GM23338 (cell line): Measurements from ENCODE around the gene NAT14. TPM values are rescaled to one million over a fixed set of nuclear protein-coding genes. Genes with fewer than 3 reads are reported as not detected.

ENCODE experiments used
- ATAC-seq: fragments of 200-7000 bp; cut with Tn5 transposase; 3 replicates; pipeline ENCODE4 v1.9.1; 2020
- DNase-seq: peaks from one replicate; pipeline ENCODE4 v3.0.0-alpha.2; 2015; ENCODE audit warnings: low spot score
- H2AFZ ChIP-seq: fragments of 200-600 bp; sonication (generic); 2 replicates; pipeline ENCODE4 v1.8.0; 2016; ENCODE audit warnings: antibody characterized with exemption, mild to moderate bottlenecking, moderate library complexity
- H3F3A ChIP-seq: fragments of 200-600 bp; sonication (generic); replicated peaks from 2 replicates; pipeline ENCODE4 v1.8.0; 2017; ENCODE audit warnings: antibody characterized with exemption, mixed run types, low read depth
- H3K27ac ChIP-seq: fragments of 200-600 bp; sonication (generic); 2 replicates; pipeline ENCODE4 v1.6.1; 2016; ENCODE audit warnings: low read depth
- H3K27me3 ChIP-seq: fragments of 200-600 bp; sonication (generic); 2 replicates; pipeline ENCODE4 v1.8.0; 2016; ENCODE audit warnings: mild to moderate bottlenecking, mixed run types, moderate library complexity; ENCODE audit not compliant: insufficient read depth
- H3K36me3 ChIP-seq: fragments of 200-600 bp; sonication (generic); 2 replicates; pipeline ENCODE4 v1.8.0; 2016; ENCODE audit warnings: mild to moderate bottlenecking; ENCODE audit not compliant: insufficient read depth
- H3K4me1 ChIP-seq: fragments of 200-600 bp; sonication (generic); 2 replicates; pipeline ENCODE4 v1.8.0; 2016; ENCODE audit warnings: mild to moderate bottlenecking, moderate library complexity; ENCODE audit not compliant: insufficient read depth
- H3K4me2 ChIP-seq: fragments of 200-600 bp; sonication (generic); 2 replicates; pipeline ENCODE4 v1.7.1; 2017; ENCODE audit warnings: mixed run types
- H3K4me3 ChIP-seq: fragments of 200-600 bp; sonication (generic); 2 replicates; pipeline ENCODE4 v1.6.1; 2016; ENCODE audit warnings: mixed run types
- H3K79me2 ChIP-seq: fragments of 200-600 bp; sonication (generic); replicated peaks from 2 replicates; pipeline ENCODE4 v1.8.0; 2017; ENCODE audit warnings: mild to moderate bottlenecking; ENCODE audit not compliant: insufficient read depth
- H3K9me2 ChIP-seq: fragments of 200-600 bp; sonication (generic); 2 replicates; pipeline ENCODE4 v1.8.0; 2017; ENCODE audit not compliant: insufficient read depth
- H4K20me1 ChIP-seq: fragments of 200-600 bp; sonication (generic); replicated peaks from 2 replicates; pipeline ENCODE4 v1.8.0; 2017; ENCODE audit warnings: mild to moderate bottlenecking; ENCODE audit not compliant: insufficient read depth
- H3K27ac Mint-ChIP-seq: 2 replicates; pipeline ENCODE4 v1.8.0; 2020; ENCODE audit warnings: inconsistent platforms, mild to moderate bottlenecking, moderate library complexity, mixed read lengths
- H3K27me3 Mint-ChIP-seq: 3 replicates; pipeline ENCODE4 v1.8.0; 2022; ENCODE audit warnings: low read depth, mild to moderate bottlenecking, moderate library complexity, mixed read lengths, inconsistent platforms; ENCODE audit not compliant: insufficient read depth, poor library complexity
- H3K36me3 Mint-ChIP-seq: 3 replicates; pipeline ENCODE4 v1.8.0; 2021; ENCODE audit warnings: low read depth, mild to moderate bottlenecking, inconsistent platforms, moderate library complexity, mixed read lengths
- H3K4me1 Mint-ChIP-seq: 3 replicates; pipeline ENCODE4 v1.8.0; 2020; ENCODE audit warnings: mild to moderate bottlenecking, inconsistent platforms, mixed read lengths
- H3K4me3 Mint-ChIP-seq: 3 replicates; pipeline ENCODE4 v1.8.0; 2021; ENCODE audit warnings: moderate library complexity, mild to moderate bottlenecking, inconsistent platforms, mixed read lengths
- H3K9me3 Mint-ChIP-seq: 3 replicates; pipeline ENCODE4 v1.8.0; 2020; ENCODE audit warnings: moderate library complexity, mild to moderate bottlenecking, inconsistent platforms, mixed read lengths
- EZH2phosphoT487 ChIP-seq: fragments of 200-600 bp; sonication (generic); IDR thresholded peaks from one replicate; pipeline ENCODE4 v1.8.1; 2018; ENCODE audit warnings: antibody characterized with exemption; ENCODE audit not compliant: unreplicated experiment
- REST ChIP-seq: IDR thresholded peaks from one replicate; pipeline ENCODE4 v1.6.1; 2018; ENCODE audit warnings: antibody characterized with exemption; ENCODE audit not compliant: unreplicated experiment
- STAT1 ChIP-seq: IDR thresholded peaks from one replicate; pipeline ENCODE4 v1.6.1; 2016; ENCODE audit warnings: antibody characterized with exemption; ENCODE audit not compliant: unreplicated experiment
- ZNF114 ChIP-seq: fragments of 250-450 bp; sonication (Bioruptor Pico); IDR thresholded peaks from 2 replicates; pipeline ENCODE4 v1.5.0; 2020; ENCODE audit warnings: mild to moderate bottlenecking, moderate library complexity
- ZNF331 ChIP-seq: fragments of 250-450 bp; sonication (Bioruptor Pico); IDR thresholded peaks from 2 replicates; pipeline ENCODE4 v1.5.0; 2020; ENCODE audit warnings: low read depth, mild to moderate bottlenecking, moderate library complexity
- polyA plus RNA-seq: library from polyadenylated mRNA; unstranded; fragments of >200 nt; fragmentation: Nextera tagmentation; extraction: Ambion mirVana; gene quantifications from 2 replicates; pipeline ENCODE4 v1.2.1, GENCODE V29; 2016
- total RNA-seq: library from RNA; depleted of rRNA; stranded (reverse); fragments of >200 nt; shearing (Covaris generic); gene quantifications from 2 replicates; pipeline ENCODE4 v1.2.3, GENCODE V29; 2014
- TF ChIP-seq, protein P1 (sequence below), 2 experiments: fragments of 200-600 bp in 1 of 2; sonication (generic) in 1 of 2; conservative IDR thresholded peaks; 2 replicates each; pipeline versions ENCODE4 v1.5.1 to v1.6.1; 2016 to 2017; ENCODE audit warnings: antibody characterized with exemption in 2 of 2, low read depth in 2 of 2, mild to moderate bottlenecking in 2 of 2, moderate library complexity in 1 of 2
- TF ChIP-seq, protein P2 (sequence below): fragments of 250-450 bp; sonication (Bioruptor Pico); IDR thresholded peaks from 2 replicates; pipeline ENCODE4 v1.5.0; 2020; ENCODE audit warnings: mild to moderate bottlenecking, moderate library complexity
- TF ChIP-seq, protein P3 (sequence below): IDR thresholded peaks from 2 replicates; pipeline ENCODE4 v1.6.1; 2016; ENCODE audit warnings: antibody characterized with exemption

The NAT14 gene
- total and polyA plus RNA-seq, 2 experiments from 2014 or later: 27.8 to 39.6 TPM

- TF ChIP-seq REST: no peak
- TF ChIP-seq, protein P1, sequence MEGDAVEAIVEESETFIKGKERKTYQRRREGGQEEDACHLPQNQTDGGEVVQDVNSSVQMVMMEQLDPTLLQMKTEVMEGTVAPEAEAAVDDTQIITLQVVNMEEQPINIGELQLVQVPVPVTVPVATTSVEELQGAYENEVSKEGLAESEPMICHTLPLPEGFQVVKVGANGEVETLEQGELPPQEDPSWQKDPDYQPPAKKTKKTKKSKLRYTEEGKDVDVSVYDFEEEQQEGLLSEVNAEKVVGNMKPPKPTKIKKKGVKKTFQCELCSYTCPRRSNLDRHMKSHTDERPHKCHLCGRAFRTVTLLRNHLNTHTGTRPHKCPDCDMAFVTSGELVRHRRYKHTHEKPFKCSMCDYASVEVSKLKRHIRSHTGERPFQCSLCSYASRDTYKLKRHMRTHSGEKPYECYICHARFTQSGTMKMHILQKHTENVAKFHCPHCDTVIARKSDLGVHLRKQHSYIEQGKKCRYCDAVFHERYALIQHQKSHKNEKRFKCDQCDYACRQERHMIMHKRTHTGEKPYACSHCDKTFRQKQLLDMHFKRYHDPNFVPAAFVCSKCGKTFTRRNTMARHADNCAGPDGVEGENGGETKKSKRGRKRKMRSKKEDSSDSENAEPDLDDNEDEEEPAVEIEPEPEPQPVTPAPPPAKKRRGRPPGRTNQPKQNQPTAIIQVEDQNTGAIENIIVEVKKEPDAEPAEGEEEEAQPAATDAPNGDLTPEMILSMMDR (conservative IDR thresholded peaks at IDR 0.05; ENCODE audit: low read depth in 2 of 2): no peak
These were observed 35.5 kb upstream of the NAT14 start (continued) for GRCh38 chr19:55449469-55449868.

GRCh38 chr19:55451163-55451964, 33.6 kb upstream of the NAT14 start:
- Mint-ChIP-seq H3K4me1 (peaks cover 3% of the 10 kb centered on the region; the same call in 1 of the 3 replicates), H3K27me3 (peaks cover 29% of the 10 kb centered on the region), H3K36me3 (peaks cover 15% of the 10 kb centered on the region), H3K27ac (no peak overlapping the region), H3K4me3 (peak overlapping the region; percentile 77), H3K9me3 (no peaks in the 10 kb centered on the region)
- Histone ChIP-seq H3K27ac (no peak overlapping the region), H3K4me2 (peak overlapping the region; percentile 87), H3K4me1 (peaks cover 3% of the 10 kb centered on the region; the same call in 1 of the 2 replicates), H3K36me3 (no peaks in the 10 kb centered on the region), H2AFZ (no peak overlapping the region), H4K20me1 (no peaks in the 10 kb centered on the region; the same call in 1 of the 2 replicates), H3K79me2 (no peaks in the 10 kb centered on the region), H3K9me2 (no peaks in the 10 kb centered on the region), H3F3A (0 out of 2 replicates have a peak, but pooled peaks cover 4% of the 10 kb centered on the region), H3K27me3 (peaks cover 52% of the 10 kb centered on the region), H3K4me3 (peak overlapping the region; percentile 66)
- ATAC-seq (peak; percentile 17), DNase-seq (peak; percentile 71)
- TF ChIP-seq, protein P2, sequence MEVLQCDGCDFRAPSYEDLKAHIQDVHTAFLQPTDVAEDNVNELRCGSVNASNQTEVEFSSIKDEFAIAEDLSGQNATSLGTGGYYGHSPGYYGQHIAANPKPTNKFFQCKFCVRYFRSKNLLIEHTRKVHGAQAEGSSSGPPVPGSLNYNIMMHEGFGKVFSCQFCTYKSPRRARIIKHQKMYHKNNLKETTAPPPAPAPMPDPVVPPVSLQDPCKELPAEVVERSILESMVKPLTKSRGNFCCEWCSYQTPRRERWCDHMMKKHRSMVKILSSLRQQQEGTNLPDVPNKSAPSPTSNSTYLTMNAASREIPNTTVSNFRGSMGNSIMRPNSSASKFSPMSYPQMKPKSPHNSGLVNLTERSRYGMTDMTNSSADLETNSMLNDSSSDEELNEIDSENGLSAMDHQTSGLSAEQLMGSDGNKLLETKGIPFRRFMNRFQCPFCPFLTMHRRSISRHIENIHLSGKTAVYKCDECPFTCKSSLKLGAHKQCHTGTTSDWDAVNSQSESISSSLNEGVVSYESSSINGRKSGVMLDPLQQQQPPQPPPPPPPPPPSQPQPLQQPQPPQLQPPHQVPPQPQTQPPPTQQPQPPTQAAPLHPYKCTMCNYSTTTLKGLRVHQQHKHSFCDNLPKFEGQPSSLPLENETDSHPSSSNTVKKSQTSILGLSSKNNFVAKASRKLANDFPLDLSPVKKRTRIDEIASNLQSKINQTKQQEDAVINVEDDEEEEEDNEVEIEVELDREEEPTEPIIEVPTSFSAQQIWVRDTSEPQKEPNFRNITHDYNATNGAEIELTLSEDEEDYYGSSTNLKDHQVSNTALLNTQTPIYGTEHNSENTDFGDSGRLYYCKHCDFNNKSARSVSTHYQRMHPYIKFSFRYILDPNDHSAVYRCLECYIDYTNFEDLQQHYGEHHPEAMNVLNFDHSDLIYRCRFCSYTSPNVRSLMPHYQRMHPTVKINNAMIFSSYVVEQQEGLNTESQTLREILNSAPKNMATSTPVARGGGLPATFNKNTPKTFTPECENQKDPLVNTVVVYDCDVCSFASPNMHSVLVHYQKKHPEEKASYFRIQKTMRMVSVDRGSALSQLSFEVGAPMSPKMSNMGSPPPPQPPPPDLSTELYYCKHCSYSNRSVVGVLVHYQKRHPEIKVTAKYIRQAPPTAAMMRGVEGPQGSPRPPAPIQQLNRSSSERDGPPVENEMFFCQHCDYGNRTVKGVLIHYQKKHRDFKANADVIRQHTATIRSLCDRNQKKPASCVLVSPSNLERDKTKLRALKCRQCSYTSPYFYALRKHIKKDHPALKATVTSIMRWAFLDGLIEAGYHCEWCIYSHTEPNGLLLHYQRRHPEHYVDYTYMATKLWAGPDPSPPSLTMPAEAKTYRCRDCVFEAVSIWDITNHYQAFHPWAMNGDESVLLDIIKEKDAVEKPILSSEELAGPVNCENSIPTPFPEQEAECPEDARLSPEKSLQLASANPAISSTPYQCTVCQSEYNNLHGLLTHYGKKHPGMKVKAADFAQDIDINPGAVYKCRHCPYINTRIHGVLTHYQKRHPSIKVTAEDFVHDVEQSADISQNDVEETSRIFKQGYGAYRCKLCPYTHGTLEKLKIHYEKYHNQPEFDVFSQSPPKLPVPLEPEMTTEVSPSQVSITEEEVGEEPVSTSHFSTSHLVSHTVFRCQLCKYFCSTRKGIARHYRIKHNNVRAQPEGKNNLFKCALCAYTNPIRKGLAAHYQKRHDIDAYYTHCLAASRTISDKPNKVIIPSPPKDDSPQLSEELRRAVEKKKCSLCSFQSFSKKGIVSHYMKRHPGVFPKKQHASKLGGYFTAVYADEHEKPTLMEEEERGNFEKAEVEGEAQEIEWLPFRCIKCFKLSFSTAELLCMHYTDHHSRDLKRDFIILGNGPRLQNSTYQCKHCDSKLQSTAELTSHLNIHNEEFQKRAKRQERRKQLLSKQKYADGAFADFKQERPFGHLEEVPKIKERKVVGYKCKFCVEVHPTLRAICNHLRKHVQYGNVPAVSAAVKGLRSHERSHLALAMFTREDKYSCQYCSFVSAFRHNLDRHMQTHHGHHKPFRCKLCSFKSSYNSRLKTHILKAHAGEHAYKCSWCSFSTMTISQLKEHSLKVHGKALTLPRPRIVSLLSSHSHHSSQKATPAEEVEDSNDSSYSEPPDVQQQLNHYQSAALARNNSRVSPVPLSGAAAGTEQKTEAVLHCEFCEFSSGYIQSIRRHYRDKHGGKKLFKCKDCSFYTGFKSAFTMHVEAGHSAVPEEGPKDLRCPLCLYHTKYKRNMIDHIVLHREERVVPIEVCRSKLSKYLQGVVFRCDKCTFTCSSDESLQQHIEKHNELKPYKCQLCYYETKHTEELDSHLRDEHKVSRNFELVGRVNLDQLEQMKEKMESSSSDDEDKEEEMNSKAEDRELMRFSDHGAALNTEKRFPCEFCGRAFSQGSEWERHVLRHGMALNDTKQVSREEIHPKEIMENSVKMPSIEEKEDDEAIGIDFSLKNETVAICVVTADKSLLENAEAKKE (CRISPR knock-in tag): no peak
- no peak for TF ChIP-seq ZNF114 (CRISPR knock-in tag)
- no peak for TF ChIP-seq STAT1
- TF ChIP-seq, protein P1 (conservative IDR thresholded peaks at IDR 0.05; ENCODE audit: low read depth in 2 of 2): no peak
- TF ChIP-seq, protein P3, sequence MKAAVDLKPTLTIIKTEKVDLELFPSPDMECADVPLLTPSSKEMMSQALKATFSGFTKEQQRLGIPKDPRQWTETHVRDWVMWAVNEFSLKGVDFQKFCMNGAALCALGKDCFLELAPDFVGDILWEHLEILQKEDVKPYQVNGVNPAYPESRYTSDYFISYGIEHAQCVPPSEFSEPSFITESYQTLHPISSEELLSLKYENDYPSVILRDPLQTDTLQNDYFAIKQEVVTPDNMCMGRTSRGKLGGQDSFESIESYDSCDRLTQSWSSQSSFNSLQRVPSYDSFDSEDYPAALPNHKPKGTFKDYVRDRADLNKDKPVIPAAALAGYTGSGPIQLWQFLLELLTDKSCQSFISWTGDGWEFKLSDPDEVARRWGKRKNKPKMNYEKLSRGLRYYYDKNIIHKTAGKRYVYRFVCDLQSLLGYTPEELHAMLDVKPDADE: no peak
- TF ChIP-seq ZNF331: no peak
- no peak for TF ChIP-seq EZH2phosphoT487
